GM13977 (cell line): ENCODE results near the gene RFX2.

Experiments
- DNase-seq: peaks from one replicate; pipeline ENCODE4 v3.0.0; 2012; ENCODE audit warnings: low spot score
- in situ Hi-C: fragments of 300-500 bp; cut with MboI; formaldehyde crosslinking; loops from one replicate; pipeline ENCODE4 v1.12.0; 2022; ENCODE audit warnings: low sequenced_read_pairs, low pct_unique_long_range_greater_than_20kb, mixed read lengths, inconsistent platforms; ENCODE audit not compliant: unreplicated experiment
- TF ChIP-seq, protein P1 (sequence below): IDR thresholded peaks from 2 replicates; pipeline ENCODE4 v1.5.1; 2012; ENCODE audit warnings: mild to moderate bottlenecking, control low read depth; ENCODE audit not compliant: insufficient read depth; ENCODE audit errors: extremely low read depth, missing control alignments

Gene RFX2

DNA sequence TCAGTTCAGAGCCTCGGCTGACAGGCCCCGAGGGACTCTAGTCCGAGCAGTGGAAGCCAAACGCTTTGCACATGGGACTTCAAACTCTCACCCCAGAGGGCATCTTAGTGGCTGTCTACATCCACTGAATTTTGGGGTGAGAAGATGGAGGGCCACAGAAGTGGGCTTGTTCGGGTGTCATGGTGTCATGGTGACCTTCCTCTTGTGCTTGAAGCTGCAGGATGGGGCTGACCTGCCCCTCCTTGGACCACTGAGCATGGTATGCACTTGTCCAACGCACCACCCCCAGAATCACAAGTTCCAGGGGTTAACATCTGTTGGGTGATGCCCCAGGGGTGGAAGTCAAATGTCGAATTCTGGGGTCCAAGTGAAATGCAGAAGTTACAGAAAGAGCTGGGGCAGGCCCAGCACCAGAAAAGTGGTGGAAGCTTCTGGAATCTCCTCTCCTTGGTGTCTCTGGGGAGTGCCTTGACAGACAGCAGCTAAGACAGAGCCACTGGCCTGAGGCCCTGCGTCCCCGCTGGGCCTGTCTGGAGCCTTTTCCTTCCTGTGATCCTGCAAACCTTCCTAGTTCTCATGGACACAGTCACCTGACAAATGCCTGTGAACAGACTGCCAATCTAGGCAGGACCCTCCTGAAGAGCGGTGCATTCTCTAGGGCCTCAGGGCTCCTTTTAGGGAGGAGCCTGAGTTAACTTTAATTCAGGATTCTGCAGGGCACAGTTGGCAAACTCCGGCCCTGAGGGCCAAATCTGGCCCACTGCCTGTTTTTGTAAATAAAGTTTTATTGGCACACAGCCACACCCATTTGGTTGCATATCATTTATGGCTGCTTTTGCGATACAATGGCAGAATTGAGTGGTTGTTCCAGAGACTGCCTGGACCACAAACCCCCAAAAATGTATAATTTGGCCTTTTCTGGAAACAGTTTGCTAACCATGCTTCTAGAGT is 67.2 kb downstream of the RFX2 start:
- in situ Hi-C loops: no loop called here
- DNase-seq: no peak

DNA sequence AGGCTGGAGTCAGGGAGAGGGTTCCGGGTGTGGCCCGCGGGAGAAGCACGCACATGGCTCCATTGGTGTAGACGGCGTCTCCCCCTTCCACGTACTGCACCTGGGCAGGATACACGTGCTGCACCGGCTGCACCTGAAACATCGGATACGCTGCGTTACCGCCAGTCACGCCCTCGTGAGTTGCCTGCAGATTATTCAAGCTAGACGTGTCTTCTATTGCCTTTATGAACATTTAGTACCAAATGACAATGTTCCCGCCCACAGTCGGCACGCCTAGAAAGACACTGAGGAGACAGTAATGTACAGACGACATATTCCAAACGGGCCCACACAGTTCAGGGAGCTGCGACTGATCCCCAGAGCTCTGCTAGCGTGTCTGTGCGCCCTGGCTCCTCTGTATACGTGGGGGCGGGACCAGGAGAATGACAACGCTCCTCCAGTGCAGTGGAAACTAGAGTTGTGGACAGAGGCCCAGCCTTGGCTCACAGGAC is 68.3 kb downstream of the RFX2 start:
- DNase-seq: no peak
- in situ Hi-C loops: no loop called here
- TF ChIP-seq, protein P1, sequence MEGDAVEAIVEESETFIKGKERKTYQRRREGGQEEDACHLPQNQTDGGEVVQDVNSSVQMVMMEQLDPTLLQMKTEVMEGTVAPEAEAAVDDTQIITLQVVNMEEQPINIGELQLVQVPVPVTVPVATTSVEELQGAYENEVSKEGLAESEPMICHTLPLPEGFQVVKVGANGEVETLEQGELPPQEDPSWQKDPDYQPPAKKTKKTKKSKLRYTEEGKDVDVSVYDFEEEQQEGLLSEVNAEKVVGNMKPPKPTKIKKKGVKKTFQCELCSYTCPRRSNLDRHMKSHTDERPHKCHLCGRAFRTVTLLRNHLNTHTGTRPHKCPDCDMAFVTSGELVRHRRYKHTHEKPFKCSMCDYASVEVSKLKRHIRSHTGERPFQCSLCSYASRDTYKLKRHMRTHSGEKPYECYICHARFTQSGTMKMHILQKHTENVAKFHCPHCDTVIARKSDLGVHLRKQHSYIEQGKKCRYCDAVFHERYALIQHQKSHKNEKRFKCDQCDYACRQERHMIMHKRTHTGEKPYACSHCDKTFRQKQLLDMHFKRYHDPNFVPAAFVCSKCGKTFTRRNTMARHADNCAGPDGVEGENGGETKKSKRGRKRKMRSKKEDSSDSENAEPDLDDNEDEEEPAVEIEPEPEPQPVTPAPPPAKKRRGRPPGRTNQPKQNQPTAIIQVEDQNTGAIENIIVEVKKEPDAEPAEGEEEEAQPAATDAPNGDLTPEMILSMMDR: no peak

More for the DNA sequence above, 67.2 kb downstream of the RFX2 start:
- TF ChIP-seq, protein P1: no peak

DNA sequence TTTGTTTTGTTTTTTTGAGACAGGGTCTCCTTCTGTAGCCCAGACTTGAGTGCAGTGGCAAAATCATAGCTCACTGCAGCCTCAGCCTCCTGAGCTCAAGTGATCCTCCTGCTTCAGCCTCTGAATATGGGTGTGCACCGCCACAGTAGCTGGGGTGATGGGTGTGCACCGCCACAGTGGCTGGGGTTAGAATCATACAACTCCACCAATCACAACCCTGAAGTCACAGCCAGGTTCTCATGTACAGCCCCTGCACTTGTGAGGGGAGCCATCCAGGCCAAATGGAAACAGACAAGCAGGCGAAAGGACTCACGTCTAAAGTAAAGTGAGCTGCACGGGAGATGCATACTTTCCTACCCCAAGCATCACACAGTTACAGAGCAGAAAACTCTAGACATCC is 69.2 kb downstream of the RFX2 start:
- TF ChIP-seq, protein P1: no peak
- in situ Hi-C loops: no loop called here

DNA sequence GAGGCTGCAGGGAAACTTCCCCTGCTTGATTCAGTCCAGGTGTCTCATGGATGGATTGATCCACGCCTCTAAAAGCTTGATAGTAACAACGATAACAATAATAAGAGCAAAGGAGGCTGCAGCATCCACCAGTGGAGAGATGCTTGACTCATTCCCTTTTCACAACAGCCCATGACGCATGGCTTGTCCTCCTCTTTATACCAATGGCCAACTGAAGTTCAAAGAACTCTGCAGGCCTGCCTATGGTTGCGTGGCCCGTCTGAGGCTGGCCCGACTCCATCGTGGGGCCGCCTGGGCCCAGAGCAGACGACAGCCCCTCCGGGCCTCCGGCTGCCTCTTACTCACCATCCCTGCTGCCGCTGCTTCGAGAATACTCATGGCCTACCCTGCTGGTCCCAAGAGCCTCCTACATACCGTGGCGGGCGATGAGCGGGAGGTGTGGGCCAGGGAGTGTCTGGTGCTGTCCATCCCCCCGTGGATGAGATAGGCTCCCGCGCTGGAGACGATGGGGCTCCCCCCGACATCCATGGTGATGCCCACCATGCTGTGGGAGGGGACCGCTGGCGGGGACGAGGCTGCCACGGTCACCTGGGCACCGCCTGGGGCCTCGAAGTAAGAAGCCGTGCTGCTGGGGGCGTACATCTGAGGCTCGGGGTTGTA is 70.6 kb downstream of the RFX2 start:
- no peak for DNase-seq
- TF ChIP-seq, protein P1: no peak
- in situ Hi-C loops: no loop called here

More for the DNA sequence above, 69.2 kb downstream of the RFX2 start:
- no peak for DNase-seq

DNA sequence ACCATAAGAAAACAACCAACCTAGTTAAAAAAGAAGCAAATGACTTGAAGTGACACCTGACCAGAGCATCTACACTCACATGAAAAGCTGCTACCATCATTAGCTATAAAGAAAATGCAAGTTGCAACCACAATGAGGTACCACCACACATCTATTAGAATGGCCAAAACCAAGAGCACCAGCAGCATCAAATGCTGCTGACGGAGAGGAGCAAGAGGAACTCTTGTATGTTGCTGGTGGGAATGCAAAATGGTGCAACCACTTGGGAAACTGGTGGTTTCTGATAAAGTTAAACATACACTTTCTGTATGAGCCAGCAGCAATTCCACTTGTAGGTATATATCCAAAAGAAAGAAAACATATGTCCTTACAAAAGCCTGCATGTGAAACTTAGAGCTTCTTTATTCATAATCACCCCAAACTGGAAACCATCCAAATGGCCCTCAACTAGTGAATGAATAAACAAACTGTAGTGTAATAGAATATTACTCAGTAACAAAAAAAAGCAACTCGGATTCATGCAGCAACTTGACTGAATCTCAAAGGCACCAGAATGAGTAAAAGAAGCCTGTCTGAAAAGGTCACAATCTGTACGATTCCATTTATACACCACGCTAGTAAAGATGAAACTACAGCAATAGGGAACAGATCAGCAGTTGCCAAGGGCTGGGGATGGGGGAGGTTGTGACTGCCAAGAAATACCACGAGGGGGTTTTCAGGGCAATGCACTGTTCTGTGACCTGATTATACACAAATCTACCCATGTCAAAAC is 71.5 kb downstream of the RFX2 start:
- TF ChIP-seq, protein P1: no peak
- in situ Hi-C loops: no loop called here
- peak; percentile 84 for DNase-seq

DNA sequence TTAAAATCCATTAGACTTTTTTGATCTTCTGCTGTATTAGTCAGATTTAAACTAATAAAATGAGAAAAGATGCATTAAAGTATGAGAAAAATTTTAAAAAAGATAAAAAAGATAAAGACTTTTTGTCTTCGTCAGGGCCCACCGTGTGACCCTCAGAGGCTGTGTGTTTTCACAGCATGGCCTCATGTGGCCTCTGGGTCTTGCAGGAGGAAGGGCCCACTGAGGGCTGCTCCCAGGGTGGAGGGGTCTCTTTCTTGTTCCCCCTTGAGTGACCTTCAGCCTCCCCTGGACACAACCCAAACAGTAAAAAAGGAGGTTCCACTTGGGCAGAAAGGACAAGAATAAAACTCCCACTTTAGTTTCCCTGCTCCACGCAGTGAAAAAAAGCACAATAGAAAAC is 75.3 kb downstream of the RFX2 start:
- TF ChIP-seq, protein P1: no peak
- no peak for DNase-seq
- in situ Hi-C loops: no loop called here
